Sigmoid colon (tissue), 7 donors: ENCODE results near the gene DENND4A. TPM values are rescaled to one million over a fixed set of nuclear protein-coding genes. Genes with fewer than 3 reads are reported as not detected.

Source experiments
- DNase-seq: peaks from one replicate; pipeline ENCODE4 v3.0.0-alpha.2; 2019
- H3K27ac ChIP-seq, 4 donors: fragments of 200-600 bp; sonication (generic); one replicate each; pipeline ENCODE4 v1.5.1; 2016 to 2019; ENCODE audit warnings: mild to moderate bottlenecking in 1 of 4
- H3K27me3 ChIP-seq, 3 donors: fragments of 200-600 bp; sonication (generic); one replicate each; pipeline ENCODE4 v1.5.1; 2019; ENCODE audit warnings: mild to moderate bottlenecking in 1 of 3
- H3K36me3 ChIP-seq, 4 donors: fragments of 200-600 bp; sonication (generic); one replicate each; pipeline ENCODE4 v1.5.1; 2016 to 2019
- H3K4me1 ChIP-seq, 4 donors: fragments of 200-600 bp; sonication (generic); one replicate each; pipeline ENCODE4 v1.5.1; 2017 to 2019
- H3K4me3 ChIP-seq, 4 donors: fragments of 200-600 bp; sonication (generic); one replicate each; pipeline ENCODE4 v1.5.1; 2017 to 2019; ENCODE audit warnings: mild to moderate bottlenecking in 2 of 4, moderate library complexity in 1 of 4
- H3K9me3 ChIP-seq, 4 donors: fragments of 200-600 bp in 3 of 4; sonication (generic) in 3 of 4; one replicate each; pipeline versions ENCODE4 v1.5.1 to v1.6.1; 2013 to 2019
- CTCF ChIP-seq, 4 experiments: fragments of 450-650 bp in 3 of 4; fragments of 200-600 bp in 1 of 4; IDR thresholded peaks; one replicate each; pipeline ENCODE4 v1.5.1; 2016 to 2019; ENCODE audit warnings: antibody characterized with exemption in 4 of 4, mild to moderate bottlenecking in 3 of 4, moderate library complexity in 2 of 4
- EP300 ChIP-seq, 4 donors: sonication (generic); formaldehyde crosslinking; IDR thresholded peaks; one replicate each; pipeline ENCODE4 v1.6.1; 2017; ENCODE audit warnings: antibody characterized with exemption in 4 of 4
- POLR2A ChIP-seq, 2 donors: fragments of 450-650 bp; IDR thresholded peaks; one replicate each; pipeline ENCODE4 v1.6.1; 2016; ENCODE audit warnings: antibody characterized with exemption in 2 of 2, mild to moderate bottlenecking in 2 of 2, moderate library complexity in 2 of 2
- POLR2AphosphoS5 ChIP-seq, 4 donors: sonication (generic); formaldehyde crosslinking; IDR thresholded peaks; one replicate each; pipeline ENCODE4 v1.6.1; 2017; ENCODE audit warnings: antibody characterized with exemption in 4 of 4
- whole genome bisulfite sequencing, 2 donors: extraction: QIAGEN DNeasy Blood & Tissue Kit; methylation state at CpG; one replicate each; pipeline ENCODE4 v1.1.7; 2013; 5-methylcytosine and 5-hydroxymethylcytosine counted together
- intact Hi-C: fragments of 100-400 bp; cut with DNase I; formaldehyde crosslinking; loops from one replicate; pipeline ENCODE4 v1.15.1; 2023
- polyA plus RNA-seq, 3 donors: library from polyadenylated mRNA; stranded (reverse); fragments of 200-250 nt; gene quantifications; one replicate each; pipeline ENCODE4 v1.2.3, GENCODE V29; 2013
- total RNA-seq, 4 donors: library from RNA; depleted of rRNA; stranded (reverse); fragments of >200 nt; gene quantifications; one replicate each; pipeline ENCODE4 v1.1.0, GENCODE V29; 2016
- donor health status: healthy with polysubstance abuse.
- donor health status: Bipolar disorder and iron deficiency.
- donor health status: healthy.

The DENND4A gene
- total and polyA plus RNA-seq, 7 donors: 2.4 to 46.1 (median 29.3) TPM

- WGBS, 2 donors: 55 to 64% methylated on average over 10 of the region's 10 CpGs
- no peaks in the 10 kb centered on the region for H3K27me3 ChIP-seq
- TF ChIP-seq POLR2AphosphoS5 (IDR thresholded peaks at IDR 0.05): no peak
- no peak for TF ChIP-seq EP300 (IDR thresholded peaks at IDR 0.05)
- no peaks in the 10 kb centered on the region for H3K36me3 ChIP-seq
- H3K4me3 ChIP-seq: peak overlapping the region in 2 of 4 donors; percentile 73 to 87
- no peaks in the 10 kb centered on the region for H3K9me3 ChIP-seq
- no peak for DNase-seq
- peaks cover 0 to 33% (median 19%) of the 10 kb centered on the region in 4 donors for H3K4me1 ChIP-seq
- peak overlapping the region in 2 of 4 donors; percentile 97 for H3K27ac ChIP-seq
- intact Hi-C loops: no loop called here
Measured at GRCh38 chr15:65789759-65790425, 2.2 kb downstream of the DENND4A start.

- H3K27me3 ChIP-seq: no peaks in the 10 kb centered on the region
- peaks cover 0 to 33% (median 19%) of the 10 kb centered on the region in 4 donors for H3K4me1 ChIP-seq
- TF ChIP-seq POLR2A (IDR thresholded peaks at IDR 0.05) (no peak), POLR2AphosphoS5 (IDR thresholded peaks at IDR 0.05) (no peak), EP300 (IDR thresholded peaks at IDR 0.05) (no peak), CTCF (IDR thresholded peaks at IDR 0.05) (no peak)
- H3K27ac ChIP-seq: no peak overlapping the region
- intact Hi-C loops: no loop called here
- H3K4me3 ChIP-seq: no peak overlapping the region
- H3K36me3 ChIP-seq: no peaks in the 10 kb centered on the region
- DNase-seq: no peak
- H3K9me3 ChIP-seq: no peaks in the 10 kb centered on the region
- WGBS, 2 donors: 72 to 83% methylated on average over 3 of the region's 3 CpGs
Measured at GRCh38 chr15:65789105-65789504, 3.0 kb downstream of the DENND4A start.

- intact Hi-C loops: no loop called here
- WGBS, 2 donors: 59 to 75% methylated on average over 2 of the region's 2 CpGs
- TF ChIP-seq EP300 (IDR thresholded peaks at IDR 0.05): no peak
- TF ChIP-seq POLR2A (IDR thresholded peaks at IDR 0.05): no peak
- no peak for TF ChIP-seq POLR2AphosphoS5 (IDR thresholded peaks at IDR 0.05)
- TF ChIP-seq CTCF (IDR thresholded peaks at IDR 0.05): no peak
- peaks cover 0 to 27% (median 11%) of the 10 kb centered on the region in 4 donors for H3K4me1 ChIP-seq
- H3K27me3 ChIP-seq: no peaks in the 10 kb centered on the region
- no peaks in the 10 kb centered on the region for H3K36me3 ChIP-seq
- peak overlapping the region; percentile 12 to 37 (median 22) for H3K27ac ChIP-seq
- no peak for DNase-seq
- H3K4me3 ChIP-seq: no peak overlapping the region
- no peaks in the 10 kb centered on the region for H3K9me3 ChIP-seq
Measured at GRCh38 chr15:65787260-65787659, 4.8 kb downstream of the DENND4A start.

- Histone ChIP-seq H3K36me3 (no peaks in the 10 kb centered on the region), H3K4me3 (no peak overlapping the region), H3K27ac (no peak overlapping the region), H3K9me3 (no peaks in the 10 kb centered on the region), H3K27me3 (no peaks in the 10 kb centered on the region), H3K4me1 (peaks cover 0 to 28% (median 10%) of the 10 kb centered on the region in 4 donors)
- no peak for DNase-seq
- 89 to 94% methylated on average over 6 of the region's 6 CpGs for WGBS, 2 donors
- intact Hi-C loops: no loop called here
- no peak for TF ChIP-seq POLR2A (IDR thresholded peaks at IDR 0.05)
- no peak for TF ChIP-seq POLR2AphosphoS5 (IDR thresholded peaks at IDR 0.05)
Measured at GRCh38 chr15:65785151-65785550, 6.9 kb downstream of the DENND4A start.

GRCh38 chr15:65783872-65784271, 8.2 kb downstream of the DENND4A start:
- TF ChIP-seq CTCF (IDR thresholded peaks at IDR 0.05): no peak
- TF ChIP-seq EP300 (IDR thresholded peaks at IDR 0.05): no peak
- no peak for TF ChIP-seq POLR2AphosphoS5 (IDR thresholded peaks at IDR 0.05)
- no peak for TF ChIP-seq POLR2A (IDR thresholded peaks at IDR 0.05)
- DNase-seq: no peak
- no peaks in the 10 kb centered on the region for H3K27me3 ChIP-seq
- no peak overlapping the region for H3K27ac ChIP-seq
- H3K4me1 ChIP-seq: peaks cover 0 to 20% (median 7%) of the 10 kb centered on the region in 4 donors
- H3K9me3 ChIP-seq: no peaks in the 10 kb centered on the region
- 90 to 91% methylated on average over 5 of the region's 5 CpGs for WGBS, 2 donors
- no peaks in the 10 kb centered on the region for H3K36me3 ChIP-seq
- no peak overlapping the region for H3K4me3 ChIP-seq
- intact Hi-C loops: no loop called here
